Mammary epithelial cell (primary cell): Measurements from ENCODE around the gene SH3D19.

Source experiments
- EZH2 ChIP-seq: IDR thresholded peaks from 2 replicates; pipeline ENCODE4 v1.6.1; 2012; ENCODE audit warnings: low read length, inconsistent platforms, borderline replicate concordance
- TF ChIP-seq, protein P1 (sequence below), 2 donors: IDR thresholded peaks in 1 of 2; conservative IDR thresholded peaks in 1 of 2; 2 replicates each; pipeline ENCODE4 v1.5.1; 2011 to 2012; ENCODE audit warnings: inconsistent platforms in 2 of 2, low read length in 2 of 2, mild to moderate bottlenecking in 2 of 2, control low read depth in 1 of 2, low read depth in 1 of 2; ENCODE audit not compliant: insufficient read depth in 1 of 2; ENCODE audit errors: extremely low read depth in 1 of 2

DNA sequence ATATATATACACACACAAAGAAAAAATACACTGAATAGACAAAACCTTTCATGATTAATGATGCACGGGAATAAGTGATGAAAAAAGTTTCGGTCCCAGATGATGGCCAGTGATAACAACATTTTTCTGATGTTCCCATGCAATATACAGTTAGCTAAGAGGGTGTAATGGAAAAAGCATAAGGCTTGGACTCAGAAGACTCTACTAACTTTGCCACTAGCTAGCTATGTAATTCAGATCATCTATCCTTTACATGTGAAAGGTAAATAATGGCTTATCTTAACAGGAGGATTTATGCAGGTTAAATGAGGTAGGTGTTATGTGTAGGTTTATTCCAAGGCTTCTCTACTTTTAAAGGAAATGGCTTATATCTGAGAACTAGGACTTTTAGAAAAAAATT lies 221.6 kb downstream of the SH3D19 start:
- TF ChIP-seq, protein P1, sequence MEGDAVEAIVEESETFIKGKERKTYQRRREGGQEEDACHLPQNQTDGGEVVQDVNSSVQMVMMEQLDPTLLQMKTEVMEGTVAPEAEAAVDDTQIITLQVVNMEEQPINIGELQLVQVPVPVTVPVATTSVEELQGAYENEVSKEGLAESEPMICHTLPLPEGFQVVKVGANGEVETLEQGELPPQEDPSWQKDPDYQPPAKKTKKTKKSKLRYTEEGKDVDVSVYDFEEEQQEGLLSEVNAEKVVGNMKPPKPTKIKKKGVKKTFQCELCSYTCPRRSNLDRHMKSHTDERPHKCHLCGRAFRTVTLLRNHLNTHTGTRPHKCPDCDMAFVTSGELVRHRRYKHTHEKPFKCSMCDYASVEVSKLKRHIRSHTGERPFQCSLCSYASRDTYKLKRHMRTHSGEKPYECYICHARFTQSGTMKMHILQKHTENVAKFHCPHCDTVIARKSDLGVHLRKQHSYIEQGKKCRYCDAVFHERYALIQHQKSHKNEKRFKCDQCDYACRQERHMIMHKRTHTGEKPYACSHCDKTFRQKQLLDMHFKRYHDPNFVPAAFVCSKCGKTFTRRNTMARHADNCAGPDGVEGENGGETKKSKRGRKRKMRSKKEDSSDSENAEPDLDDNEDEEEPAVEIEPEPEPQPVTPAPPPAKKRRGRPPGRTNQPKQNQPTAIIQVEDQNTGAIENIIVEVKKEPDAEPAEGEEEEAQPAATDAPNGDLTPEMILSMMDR (conservative IDR thresholded peaks at IDR 0.05 in 1 of 2, IDR thresholded peaks at IDR 0.05 in 1 of 2; ENCODE audit: extremely low read depth in 1 of 2, insufficient read depth in 1 of 2, low read depth in 1 of 2, low read length in 2 of 2) = no peak
- TF ChIP-seq EZH2 = no peak
